ENCODE measurements around the gene MCF2L.
"Not testable (repeated sequence)": the region's sequence is repeated elsewhere in the genome, so short reads cannot be mapped to it uniquely, and the experiment has no call there.

Gene MCF2L

DNA sequence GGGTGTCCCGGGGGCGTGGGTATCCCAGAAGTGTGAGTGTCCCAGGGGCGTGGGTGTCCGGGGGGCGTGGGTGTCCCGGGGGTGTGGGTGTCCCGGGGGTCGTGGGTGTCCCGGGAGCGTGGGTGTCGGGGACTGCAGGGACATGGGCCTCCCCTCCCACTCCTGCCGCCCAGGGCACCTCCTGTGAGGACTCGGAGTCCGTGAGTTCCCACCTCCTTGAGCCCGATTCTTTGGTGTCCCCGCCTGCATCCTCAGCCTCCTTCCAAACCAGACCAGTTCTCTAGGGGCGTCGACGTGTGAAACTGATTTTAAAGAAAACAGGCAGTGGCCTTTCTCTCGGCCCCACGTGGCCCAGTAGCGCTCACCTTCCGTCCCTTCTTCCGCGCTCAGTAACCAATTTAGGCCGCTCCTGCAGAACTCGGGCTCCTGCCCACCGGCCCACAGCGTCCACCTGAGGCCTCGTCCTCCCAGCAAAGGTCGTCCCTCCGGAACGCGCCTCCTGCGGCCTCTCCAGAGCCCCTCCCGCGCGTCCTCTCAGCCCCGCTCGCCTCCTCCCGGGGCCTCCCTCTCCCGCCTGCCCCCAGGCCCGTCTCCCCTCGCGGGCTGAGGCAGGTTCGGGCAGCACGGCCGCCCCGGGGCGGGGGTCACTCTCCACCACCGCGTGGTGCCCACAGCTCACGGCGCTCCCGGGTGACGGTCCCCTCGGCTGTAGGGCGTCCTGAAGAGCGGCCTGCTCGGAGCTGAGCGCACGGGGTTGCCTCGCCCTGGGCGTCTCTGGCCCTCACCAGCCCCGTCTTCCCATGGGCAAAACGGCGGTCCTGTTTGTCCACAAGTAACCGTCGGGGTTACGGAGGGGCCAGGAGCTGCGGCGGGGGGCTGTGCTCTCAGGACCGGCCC lies 140.4 kb downstream of the MCF2L start:
- H4K20me1 ChIP-seq (ENCODE audit: insufficient read depth, low read length): no peaks in the 10 kb centered on the region
- H3K79me2 ChIP-seq (ENCODE audit: low read length): no peaks in the 10 kb centered on the region
- no peak for DNase-seq
- H3K36me3 ChIP-seq (replicated peaks; ENCODE audit: insufficient read depth, low read length): no peaks in the 10 kb centered on the region
- peaks cover 23% of the 10 kb centered on the region for H3K27me3 ChIP-seq (replicated peaks; ENCODE audit: insufficient read depth, low read length)
- no peaks in the 10 kb centered on the region for H3K9me3 ChIP-seq (replicated peaks; ENCODE audit: insufficient read depth, low read length)
- H3K4me1 ChIP-seq (ENCODE audit: low read length): no peaks in the 10 kb centered on the region
- no peak overlapping the region for H3K27ac ChIP-seq (ENCODE audit: low read length)
- no peak overlapping the region for H2AFZ ChIP-seq (ENCODE audit: low read length)
- H3K9ac ChIP-seq (ENCODE audit: low read length): no peak overlapping the region
- no peaks in the 10 kb centered on the region for H3K9me2 ChIP-seq (replicated peaks; ENCODE audit: insufficient read depth, low read length)
- no peak overlapping the region for H3K4me2 ChIP-seq (ENCODE audit: low read depth, low read length)
- TF ChIP-seq EZH2 (optimal IDR thresholded peaks at IDR 0.05; ENCODE audit: low read depth, low read length): no peak
- TF ChIP-seq CTCF (IDR thresholded peaks at IDR 0.05; ENCODE audit: low read length): no peak
- no peak for TF ChIP-seq EZH2phosphoT487 (IDR thresholded peaks at IDR 0.05; ENCODE audit: low read length)
- no peak overlapping the region for H3K4me3 ChIP-seq (ENCODE audit: low read length)
- H3F3A ChIP-seq (ENCODE audit: insufficient read depth, low read length): no peaks in the 10 kb centered on the region

GRCh38 chr13:113110048-113110851 lies 141.2 kb downstream of the MCF2L start:
- Histone ChIP-seq H3K9ac (ENCODE audit: low read length) (no peak overlapping the region), H3K79me2 (ENCODE audit: low read length) (no peaks in the 10 kb centered on the region), H3K36me3 (replicated peaks; ENCODE audit: insufficient read depth, low read length) (no peaks in the 10 kb centered on the region), H3K27me3 (replicated peaks; ENCODE audit: insufficient read depth, low read length) (peaks cover 26% of the 10 kb centered on the region), H3K9me3 (replicated peaks; ENCODE audit: insufficient read depth, low read length) (no peaks in the 10 kb centered on the region), H3K4me2 (ENCODE audit: low read depth, low read length) (no peak overlapping the region), H3K9me2 (replicated peaks; ENCODE audit: insufficient read depth, low read length) (no peaks in the 10 kb centered on the region), H3K4me3 (ENCODE audit: low read length) (no peak overlapping the region), H4K20me1 (ENCODE audit: insufficient read depth, low read length) (no peaks in the 10 kb centered on the region), H3F3A (ENCODE audit: insufficient read depth, low read length) (no peaks in the 10 kb centered on the region), H3K4me1 (ENCODE audit: low read length) (no peaks in the 10 kb centered on the region), H3K27ac (ENCODE audit: low read length) (no peak overlapping the region), H2AFZ (ENCODE audit: low read length) (no peak overlapping the region)
- no peak for TF ChIP-seq CTCF (IDR thresholded peaks at IDR 0.05; ENCODE audit: low read length)
- TF ChIP-seq EZH2 (optimal IDR thresholded peaks at IDR 0.05; ENCODE audit: low read depth, low read length): no peak
- TF ChIP-seq EZH2phosphoT487 (IDR thresholded peaks at IDR 0.05; ENCODE audit: low read length): no peak
- DNase-seq: no peak

DNA sequence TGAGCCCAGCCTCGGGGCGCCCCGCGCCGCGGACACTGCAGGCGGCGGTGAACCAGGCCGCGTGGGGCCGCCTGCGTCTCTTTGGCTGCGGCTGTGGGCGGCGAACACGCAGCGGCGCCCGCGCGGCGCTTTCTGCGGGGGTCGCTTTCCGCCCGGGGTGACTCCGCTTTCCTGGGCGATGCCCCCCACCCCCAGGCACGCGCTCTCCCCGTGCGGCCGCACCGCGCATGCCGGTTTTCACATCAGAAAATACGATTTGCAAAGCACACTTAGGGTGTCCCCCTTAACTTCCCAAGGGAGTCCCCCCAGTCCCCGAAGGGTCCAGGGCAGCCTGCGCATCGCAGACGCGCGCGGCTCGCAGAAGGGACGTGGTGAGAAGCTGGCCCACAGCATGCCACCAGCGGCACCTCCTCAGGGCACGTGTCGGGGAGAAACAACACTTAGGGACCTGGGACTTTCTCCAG lies 141.9 kb downstream of the MCF2L start:
- H3K4me3 ChIP-seq (ENCODE audit: low read length): no peak overlapping the region
- H3K4me2 ChIP-seq (ENCODE audit: low read depth, low read length): no peak overlapping the region

DNA sequence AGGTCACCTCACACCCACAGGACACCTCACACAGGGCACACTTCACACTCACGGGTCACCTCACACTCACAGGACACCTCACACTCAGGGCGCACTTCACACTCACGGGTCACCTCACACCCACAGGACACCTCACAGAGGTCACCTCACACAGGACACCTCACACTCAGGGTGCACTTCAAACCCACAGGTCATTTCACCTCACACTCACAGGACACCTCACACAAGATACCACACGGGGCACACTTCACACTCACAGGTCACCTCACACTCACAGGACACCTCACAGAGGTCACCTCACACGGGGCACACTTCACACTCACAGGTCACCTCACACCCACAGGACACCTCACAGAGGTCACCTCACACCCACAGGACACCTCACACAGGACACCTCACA lies 142.8 kb downstream of the MCF2L start:
- H3K4me2 ChIP-seq (ENCODE audit: low read depth, low read length); DNase-seq; H3K4me1 ChIP-seq (ENCODE audit: low read length); H3K36me3 ChIP-seq (replicated peaks; ENCODE audit: insufficient read depth, low read length); H3F3A ChIP-seq (ENCODE audit: insufficient read depth, low read length); H3K9me3 ChIP-seq (replicated peaks; ENCODE audit: insufficient read depth, low read length); H3K9me2 ChIP-seq (replicated peaks; ENCODE audit: insufficient read depth, low read length); H2AFZ ChIP-seq (ENCODE audit: low read length); H3K27ac ChIP-seq (ENCODE audit: low read length); H3K4me3 ChIP-seq (ENCODE audit: low read length); H4K20me1 ChIP-seq (ENCODE audit: insufficient read depth, low read length); H3K9ac ChIP-seq (ENCODE audit: low read length); H3K79me2 ChIP-seq (ENCODE audit: low read length): not testable (repeated sequence)
- H3K27me3 ChIP-seq (replicated peaks; ENCODE audit: insufficient read depth, low read length): peaks cover 39% of the 10 kb centered on the region

More for the DNA sequence above, 141.9 kb downstream of the MCF2L start:
- no peak for DNase-seq
- H3K36me3 ChIP-seq (replicated peaks; ENCODE audit: insufficient read depth, low read length): no peaks in the 10 kb centered on the region
- no peaks in the 10 kb centered on the region for H4K20me1 ChIP-seq (ENCODE audit: insufficient read depth, low read length)
- H3K9ac ChIP-seq (ENCODE audit: low read length): no peak overlapping the region
- no peak overlapping the region for H2AFZ ChIP-seq (ENCODE audit: low read length)
- no peaks in the 10 kb centered on the region for H3K9me3 ChIP-seq (replicated peaks; ENCODE audit: insufficient read depth, low read length)
- no peak for TF ChIP-seq EZH2phosphoT487 (IDR thresholded peaks at IDR 0.05; ENCODE audit: low read length)
- no peak for TF ChIP-seq EZH2 (optimal IDR thresholded peaks at IDR 0.05; ENCODE audit: low read depth, low read length)
- TF ChIP-seq CTCF (IDR thresholded peaks at IDR 0.05; ENCODE audit: low read length): no peak
- H3K4me1 ChIP-seq (ENCODE audit: low read length): no peaks in the 10 kb centered on the region
- H3F3A ChIP-seq (ENCODE audit: insufficient read depth, low read length): no peaks in the 10 kb centered on the region
- H3K79me2 ChIP-seq (ENCODE audit: low read length): no peaks in the 10 kb centered on the region
- no peak overlapping the region for H3K27ac ChIP-seq (ENCODE audit: low read length)
- peaks cover 30% of the 10 kb centered on the region for H3K27me3 ChIP-seq (replicated peaks; ENCODE audit: insufficient read depth, low read length)
- no peaks in the 10 kb centered on the region for H3K9me2 ChIP-seq (replicated peaks; ENCODE audit: insufficient read depth, low read length)

- H3K9ac ChIP-seq (ENCODE audit: low read length); H3K36me3 ChIP-seq (replicated peaks; ENCODE audit: insufficient read depth, low read length); H3F3A ChIP-seq (ENCODE audit: insufficient read depth, low read length); H3K9me3 ChIP-seq (replicated peaks; ENCODE audit: insufficient read depth, low read length); H3K4me2 ChIP-seq (ENCODE audit: low read depth, low read length); H3K79me2 ChIP-seq (ENCODE audit: low read length); H2AFZ ChIP-seq (ENCODE audit: low read length); H4K20me1 ChIP-seq (ENCODE audit: insufficient read depth, low read length); H3K4me1 ChIP-seq (ENCODE audit: low read length); H3K9me2 ChIP-seq (replicated peaks; ENCODE audit: insufficient read depth, low read length); H3K27ac ChIP-seq (ENCODE audit: low read length); DNase-seq; H3K4me3 ChIP-seq (ENCODE audit: low read length): not testable (repeated sequence)
- H3K27me3 ChIP-seq (replicated peaks; ENCODE audit: insufficient read depth, low read length): peaks cover 45% of the 10 kb centered on the region
These were observed 143.5 kb downstream of the MCF2L start for GRCh38 chr13:113112475-113112874.
